ENCODE results near the gene HDLBP.

DNA sequence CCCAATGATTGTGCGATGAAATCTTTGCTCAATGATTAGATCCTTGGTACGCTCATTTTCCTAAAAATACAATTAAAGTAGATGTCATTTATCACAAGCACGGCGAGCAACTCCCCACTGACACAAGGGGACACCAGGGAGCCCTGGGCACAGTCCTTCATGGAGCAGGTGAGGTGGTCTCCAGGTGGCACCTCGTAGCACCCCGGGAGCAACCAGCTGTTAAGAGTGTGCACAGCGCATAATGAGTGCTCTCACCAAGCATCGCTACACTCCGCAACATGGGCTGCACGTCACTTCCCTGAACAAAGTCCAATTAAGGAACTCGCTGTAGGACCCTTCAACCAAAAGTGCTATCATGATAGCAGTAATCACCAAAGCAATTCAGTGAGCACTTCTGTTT, 67.2 kb downstream of the HDLBP start:
- no peak for TF ChIP-seq POLR2A (IDR thresholded peaks at IDR 0.05; ENCODE audit: low read length)
- TF ChIP-seq GATA1 (IDR thresholded peaks at IDR 0.05; ENCODE audit: low read depth, low read length), result no peak

Measured in erythroblast (primary cell).